Measurements from ENCODE around the gene DPH1.
A peak's percentile ranks its signal among the peaks of the same experiment; 100 is the strongest.

DPH1 gene

GRCh38 chr17:2049333-2050299, 19.7 kb downstream of the DPH1 start:
- peak; percentile 83 to 88 for DNase-seq (ENCODE audit: low read depth in 1 of 2, low spot score in 1 of 2)

- peak in 1 of 2 donors; percentile 66 for DNase-seq (ENCODE audit: low read depth in 1 of 2, low spot score in 1 of 2)
Measured at GRCh38 chr17:2050300-2051060, 20.5 kb downstream of the DPH1 start.

GRCh38 chr17:2051061-2051932, 21.3 kb downstream of the DPH1 start:
- DNase-seq (ENCODE audit: low read depth in 1 of 2, low spot score in 1 of 2), result no peak

- no peak for DNase-seq (ENCODE audit: low read depth in 1 of 2, low spot score in 1 of 2)
Measured at GRCh38 chr17:2051933-2052559, 22.1 kb downstream of the DPH1 start.

- DNase-seq (ENCODE audit: low read depth in 1 of 2, low spot score in 1 of 2), result peak; percentile 45 to 67
Measured at GRCh38 chr17:2053380-2054261, 23.7 kb downstream of the DPH1 start.

GRCh38 chr17:2054262-2054511, 24.2 kb downstream of the DPH1 start:
- DNase-seq (ENCODE audit: low read depth in 1 of 2, low spot score in 1 of 2), result no peak

GRCh38 chr17:2054512-2055291, 24.7 kb downstream of the DPH1 start, which contains the start of gene HIC1:
Gene HIC1 (plus strand): TSS chr17:2055103. CDS start chr17:2056691, 1,588 bp downstream.
- DNase-seq (ENCODE audit: low read depth in 1 of 2, low spot score in 1 of 2), result peak; percentile 55 to 76

GRCh38 chr17:2055292-2056205, 25.6 kb downstream of the DPH1 start:
- DNase-seq (ENCODE audit: low read depth in 1 of 2, low spot score in 1 of 2), result no peak

GRCh38 chr17:2056206-2057174, 26.5 kb downstream of the DPH1 start:
- DNase-seq (ENCODE audit: low read depth in 1 of 2, low spot score in 1 of 2), result no peak

- DNase-seq (ENCODE audit: low read depth in 1 of 2, low spot score in 1 of 2), result no peak
Measured at GRCh38 chr17:2057175-2057759, 27.3 kb downstream of the DPH1 start.

GRCh38 chr17:2057760-2058585, 28.0 kb downstream of the DPH1 start:
- no peak for DNase-seq (ENCODE audit: low read depth in 1 of 2, low spot score in 1 of 2)

GRCh38 chr17:2058586-2059546, 28.9 kb downstream of the DPH1 start:
- peak; percentile 40 to 52 for DNase-seq (ENCODE audit: low read depth in 1 of 2, low spot score in 1 of 2)

GRCh38 chr17:2059547-2060384, 29.8 kb downstream of the DPH1 start:
- no peak for DNase-seq (ENCODE audit: low read depth in 1 of 2, low spot score in 1 of 2)

GRCh38 chr17:2060385-2060658, 30.4 kb downstream of the DPH1 start:
- DNase-seq (ENCODE audit: low read depth in 1 of 2, low spot score in 1 of 2), result no peak
